GM23338 (cell line): ENCODE results near the gene CD2. TPM values are rescaled to one million over a fixed set of nuclear protein-coding genes. Genes with fewer than 3 reads are reported as not detected.

ENCODE experiments used
- ATAC-seq: fragments of 200-7000 bp; cut with Tn5 transposase; 3 replicates; pipeline ENCODE4 v1.9.1; 2020
- DNase-seq: peaks from one replicate; pipeline ENCODE4 v3.0.0-alpha.2; 2015; ENCODE audit warnings: low spot score
- H2AFZ ChIP-seq: fragments of 200-600 bp; sonication (generic); 2 replicates; pipeline ENCODE4 v1.8.0; 2016; ENCODE audit warnings: antibody characterized with exemption, mild to moderate bottlenecking, moderate library complexity
- H3F3A ChIP-seq: fragments of 200-600 bp; sonication (generic); replicated peaks from 2 replicates; pipeline ENCODE4 v1.8.0; 2017; ENCODE audit warnings: antibody characterized with exemption, mixed run types, low read depth
- H3K27ac ChIP-seq: fragments of 200-600 bp; sonication (generic); 2 replicates; pipeline ENCODE4 v1.6.1; 2016; ENCODE audit warnings: low read depth
- H3K27me3 ChIP-seq: fragments of 200-600 bp; sonication (generic); 2 replicates; pipeline ENCODE4 v1.8.0; 2016; ENCODE audit warnings: mild to moderate bottlenecking, mixed run types, moderate library complexity; ENCODE audit not compliant: insufficient read depth
- H3K36me3 ChIP-seq: fragments of 200-600 bp; sonication (generic); 2 replicates; pipeline ENCODE4 v1.8.0; 2016; ENCODE audit warnings: mild to moderate bottlenecking; ENCODE audit not compliant: insufficient read depth
- H3K4me1 ChIP-seq: fragments of 200-600 bp; sonication (generic); 2 replicates; pipeline ENCODE4 v1.8.0; 2016; ENCODE audit warnings: mild to moderate bottlenecking, moderate library complexity; ENCODE audit not compliant: insufficient read depth
- H3K4me2 ChIP-seq: fragments of 200-600 bp; sonication (generic); 2 replicates; pipeline ENCODE4 v1.7.1; 2017; ENCODE audit warnings: mixed run types
- H3K4me3 ChIP-seq: fragments of 200-600 bp; sonication (generic); 2 replicates; pipeline ENCODE4 v1.6.1; 2016; ENCODE audit warnings: mixed run types
- H3K79me2 ChIP-seq: fragments of 200-600 bp; sonication (generic); replicated peaks from 2 replicates; pipeline ENCODE4 v1.8.0; 2017; ENCODE audit warnings: mild to moderate bottlenecking; ENCODE audit not compliant: insufficient read depth
- H3K9me2 ChIP-seq: fragments of 200-600 bp; sonication (generic); 2 replicates; pipeline ENCODE4 v1.8.0; 2017; ENCODE audit not compliant: insufficient read depth
- H4K20me1 ChIP-seq: fragments of 200-600 bp; sonication (generic); replicated peaks from 2 replicates; pipeline ENCODE4 v1.8.0; 2017; ENCODE audit warnings: mild to moderate bottlenecking; ENCODE audit not compliant: insufficient read depth
- H3K27ac Mint-ChIP-seq: 2 replicates; pipeline ENCODE4 v1.8.0; 2020; ENCODE audit warnings: inconsistent platforms, mild to moderate bottlenecking, moderate library complexity, mixed read lengths
- H3K27me3 Mint-ChIP-seq: 3 replicates; pipeline ENCODE4 v1.8.0; 2022; ENCODE audit warnings: low read depth, mild to moderate bottlenecking, moderate library complexity, mixed read lengths, inconsistent platforms; ENCODE audit not compliant: insufficient read depth, poor library complexity
- H3K36me3 Mint-ChIP-seq: 3 replicates; pipeline ENCODE4 v1.8.0; 2021; ENCODE audit warnings: low read depth, mild to moderate bottlenecking, inconsistent platforms, moderate library complexity, mixed read lengths
- H3K4me1 Mint-ChIP-seq: 3 replicates; pipeline ENCODE4 v1.8.0; 2020; ENCODE audit warnings: mild to moderate bottlenecking, inconsistent platforms, mixed read lengths
- H3K4me3 Mint-ChIP-seq: 3 replicates; pipeline ENCODE4 v1.8.0; 2021; ENCODE audit warnings: moderate library complexity, mild to moderate bottlenecking, inconsistent platforms, mixed read lengths
- H3K9me3 Mint-ChIP-seq: 3 replicates; pipeline ENCODE4 v1.8.0; 2020; ENCODE audit warnings: moderate library complexity, mild to moderate bottlenecking, inconsistent platforms, mixed read lengths
- CREB1 ChIP-seq: fragments of 250-450 bp; sonication (Bioruptor Pico); IDR thresholded peaks from 2 replicates; pipeline ENCODE4 v1.5.0; 2020; ENCODE audit warnings: low read depth, mild to moderate bottlenecking, moderate library complexity
- EZH2 ChIP-seq: fragments of 200-600 bp; sonication (generic); IDR thresholded peaks from one replicate; pipeline ENCODE4 v1.8.0; 2017; ENCODE audit warnings: antibody characterized with exemption, mild to moderate bottlenecking, low read depth; ENCODE audit not compliant: unreplicated experiment
- EZH2phosphoT487 ChIP-seq: fragments of 200-600 bp; sonication (generic); IDR thresholded peaks from one replicate; pipeline ENCODE4 v1.8.1; 2018; ENCODE audit warnings: antibody characterized with exemption; ENCODE audit not compliant: unreplicated experiment
- JUNB ChIP-seq: IDR thresholded peaks from one replicate; pipeline ENCODE4 v1.6.1; 2016; ENCODE audit warnings: antibody characterized with exemption; ENCODE audit not compliant: unreplicated experiment
- NANOG ChIP-seq: IDR thresholded peaks from 2 replicates; pipeline ENCODE4 v1.6.1; 2016; ENCODE audit warnings: antibody characterized with exemption, borderline replicate concordance
- POLR2AphosphoS5 ChIP-seq: IDR thresholded peaks from 2 replicates; pipeline ENCODE4 v1.6.1; 2016; ENCODE audit warnings: antibody characterized with exemption, low read depth
- STAT1 ChIP-seq: IDR thresholded peaks from one replicate; pipeline ENCODE4 v1.6.1; 2016; ENCODE audit warnings: antibody characterized with exemption; ENCODE audit not compliant: unreplicated experiment
- ZNF114 ChIP-seq: fragments of 250-450 bp; sonication (Bioruptor Pico); IDR thresholded peaks from 2 replicates; pipeline ENCODE4 v1.5.0; 2020; ENCODE audit warnings: mild to moderate bottlenecking, moderate library complexity
- ZNF331 ChIP-seq: fragments of 250-450 bp; sonication (Bioruptor Pico); IDR thresholded peaks from 2 replicates; pipeline ENCODE4 v1.5.0; 2020; ENCODE audit warnings: low read depth, mild to moderate bottlenecking, moderate library complexity
- polyA plus RNA-seq: library from polyadenylated mRNA; unstranded; fragments of >200 nt; fragmentation: Nextera tagmentation; extraction: Ambion mirVana; gene quantifications from 2 replicates; pipeline ENCODE4 v1.2.1, GENCODE V29; 2016
- total RNA-seq: library from RNA; depleted of rRNA; stranded (reverse); fragments of >200 nt; shearing (Covaris generic); gene quantifications from 2 replicates; pipeline ENCODE4 v1.2.3, GENCODE V29; 2014
- TF ChIP-seq, protein P1 (sequence below), 2 experiments: fragments of 200-600 bp in 1 of 2; sonication (generic) in 1 of 2; conservative IDR thresholded peaks; 2 replicates each; pipeline versions ENCODE4 v1.5.1 to v1.6.1; 2016 to 2017; ENCODE audit warnings: antibody characterized with exemption in 2 of 2, low read depth in 2 of 2, mild to moderate bottlenecking in 2 of 2, moderate library complexity in 1 of 2
- TF ChIP-seq, protein P2 (sequence below): IDR thresholded peaks from one replicate; pipeline ENCODE4 v1.6.1; 2018; ENCODE audit warnings: antibody characterized with exemption; ENCODE audit not compliant: unreplicated experiment
- TF ChIP-seq, protein P3 (sequence below): fragments of 250-450 bp; sonication (Bioruptor Pico); IDR thresholded peaks from 2 replicates; pipeline ENCODE4 v1.5.0; 2020; ENCODE audit warnings: mild to moderate bottlenecking, moderate library complexity
- TF ChIP-seq, protein P4 (sequence below): IDR thresholded peaks from 2 replicates; pipeline ENCODE4 v1.6.1; 2016; ENCODE audit warnings: antibody characterized with exemption

CD2 gene
- total and polyA plus RNA-seq, 2 experiments from 2014 or later = not detected

DNA sequence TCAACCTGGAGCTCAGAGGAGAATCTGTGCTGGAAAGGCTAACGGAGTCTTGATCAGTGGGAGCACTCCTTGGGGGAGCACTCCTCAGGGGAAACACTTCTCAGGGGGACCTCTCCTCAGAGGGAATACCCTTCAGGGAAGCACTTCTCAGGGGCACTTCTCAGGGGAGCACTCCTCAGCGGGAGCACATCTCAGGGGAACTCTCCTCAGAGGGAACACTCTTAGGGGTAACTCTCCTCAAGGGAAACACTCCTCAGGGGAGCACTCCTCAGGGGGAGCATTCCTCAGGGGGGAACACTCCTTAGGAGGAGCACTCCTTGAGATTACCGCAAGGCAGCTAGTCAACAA, 41.2 kb downstream of the CD2 start:
- H3F3A ChIP-seq = no peaks in the 10 kb centered on the region
- Mint-ChIP-seq H3K27me3 (peaks cover 2% of the 10 kb centered on the region), H3K4me1 (peaks cover 12% of the 10 kb centered on the region), H3K27ac (no peak overlapping the region), H3K9me3 (peaks cover 2% of the 10 kb centered on the region; the same call in 2 of the 3 replicates), H3K36me3 (no peaks in the 10 kb centered on the region), H3K4me3 (no peak overlapping the region)
- H3K9me2 ChIP-seq = peaks cover 19% of the 10 kb centered on the region
- H3K4me2 ChIP-seq = no peak overlapping the region
- H3K36me3 ChIP-seq = 0 out of 2 replicates have a peak, but pooled peaks cover 4% of the 10 kb centered on the region
- H3K4me1 ChIP-seq = peaks cover 8% of the 10 kb centered on the region; the same call in 1 of the 2 replicates
- H3K27me3 ChIP-seq = no peaks in the 10 kb centered on the region
- no peaks in the 10 kb centered on the region for H3K79me2 ChIP-seq
- ATAC-seq (no peak), DNase-seq (no peak)
- no peaks in the 10 kb centered on the region for H4K20me1 ChIP-seq
- no peak overlapping the region for H3K4me3 ChIP-seq
- TF ChIP-seq JUNB = no peak
- TF ChIP-seq EZH2 = no peak
- TF ChIP-seq ZNF331 (CRISPR knock-in tag) = no peak
- TF ChIP-seq NANOG = no peak
- no peak for TF ChIP-seq ZNF114 (CRISPR knock-in tag)
- TF ChIP-seq, protein P1, sequence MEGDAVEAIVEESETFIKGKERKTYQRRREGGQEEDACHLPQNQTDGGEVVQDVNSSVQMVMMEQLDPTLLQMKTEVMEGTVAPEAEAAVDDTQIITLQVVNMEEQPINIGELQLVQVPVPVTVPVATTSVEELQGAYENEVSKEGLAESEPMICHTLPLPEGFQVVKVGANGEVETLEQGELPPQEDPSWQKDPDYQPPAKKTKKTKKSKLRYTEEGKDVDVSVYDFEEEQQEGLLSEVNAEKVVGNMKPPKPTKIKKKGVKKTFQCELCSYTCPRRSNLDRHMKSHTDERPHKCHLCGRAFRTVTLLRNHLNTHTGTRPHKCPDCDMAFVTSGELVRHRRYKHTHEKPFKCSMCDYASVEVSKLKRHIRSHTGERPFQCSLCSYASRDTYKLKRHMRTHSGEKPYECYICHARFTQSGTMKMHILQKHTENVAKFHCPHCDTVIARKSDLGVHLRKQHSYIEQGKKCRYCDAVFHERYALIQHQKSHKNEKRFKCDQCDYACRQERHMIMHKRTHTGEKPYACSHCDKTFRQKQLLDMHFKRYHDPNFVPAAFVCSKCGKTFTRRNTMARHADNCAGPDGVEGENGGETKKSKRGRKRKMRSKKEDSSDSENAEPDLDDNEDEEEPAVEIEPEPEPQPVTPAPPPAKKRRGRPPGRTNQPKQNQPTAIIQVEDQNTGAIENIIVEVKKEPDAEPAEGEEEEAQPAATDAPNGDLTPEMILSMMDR (conservative IDR thresholded peaks at IDR 0.05; ENCODE audit: low read depth in 2 of 2) = no peak
- TF ChIP-seq, protein P2, sequence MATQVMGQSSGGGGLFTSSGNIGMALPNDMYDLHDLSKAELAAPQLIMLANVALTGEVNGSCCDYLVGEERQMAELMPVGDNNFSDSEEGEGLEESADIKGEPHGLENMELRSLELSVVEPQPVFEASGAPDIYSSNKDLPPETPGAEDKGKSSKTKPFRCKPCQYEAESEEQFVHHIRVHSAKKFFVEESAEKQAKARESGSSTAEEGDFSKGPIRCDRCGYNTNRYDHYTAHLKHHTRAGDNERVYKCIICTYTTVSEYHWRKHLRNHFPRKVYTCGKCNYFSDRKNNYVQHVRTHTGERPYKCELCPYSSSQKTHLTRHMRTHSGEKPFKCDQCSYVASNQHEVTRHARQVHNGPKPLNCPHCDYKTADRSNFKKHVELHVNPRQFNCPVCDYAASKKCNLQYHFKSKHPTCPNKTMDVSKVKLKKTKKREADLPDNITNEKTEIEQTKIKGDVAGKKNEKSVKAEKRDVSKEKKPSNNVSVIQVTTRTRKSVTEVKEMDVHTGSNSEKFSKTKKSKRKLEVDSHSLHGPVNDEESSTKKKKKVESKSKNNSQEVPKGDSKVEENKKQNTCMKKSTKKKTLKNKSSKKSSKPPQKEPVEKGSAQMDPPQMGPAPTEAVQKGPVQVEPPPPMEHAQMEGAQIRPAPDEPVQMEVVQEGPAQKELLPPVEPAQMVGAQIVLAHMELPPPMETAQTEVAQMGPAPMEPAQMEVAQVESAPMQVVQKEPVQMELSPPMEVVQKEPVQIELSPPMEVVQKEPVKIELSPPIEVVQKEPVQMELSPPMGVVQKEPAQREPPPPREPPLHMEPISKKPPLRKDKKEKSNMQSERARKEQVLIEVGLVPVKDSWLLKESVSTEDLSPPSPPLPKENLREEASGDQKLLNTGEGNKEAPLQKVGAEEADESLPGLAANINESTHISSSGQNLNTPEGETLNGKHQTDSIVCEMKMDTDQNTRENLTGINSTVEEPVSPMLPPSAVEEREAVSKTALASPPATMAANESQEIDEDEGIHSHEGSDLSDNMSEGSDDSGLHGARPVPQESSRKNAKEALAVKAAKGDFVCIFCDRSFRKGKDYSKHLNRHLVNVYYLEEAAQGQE = no peak
- TF ChIP-seq, protein P3, sequence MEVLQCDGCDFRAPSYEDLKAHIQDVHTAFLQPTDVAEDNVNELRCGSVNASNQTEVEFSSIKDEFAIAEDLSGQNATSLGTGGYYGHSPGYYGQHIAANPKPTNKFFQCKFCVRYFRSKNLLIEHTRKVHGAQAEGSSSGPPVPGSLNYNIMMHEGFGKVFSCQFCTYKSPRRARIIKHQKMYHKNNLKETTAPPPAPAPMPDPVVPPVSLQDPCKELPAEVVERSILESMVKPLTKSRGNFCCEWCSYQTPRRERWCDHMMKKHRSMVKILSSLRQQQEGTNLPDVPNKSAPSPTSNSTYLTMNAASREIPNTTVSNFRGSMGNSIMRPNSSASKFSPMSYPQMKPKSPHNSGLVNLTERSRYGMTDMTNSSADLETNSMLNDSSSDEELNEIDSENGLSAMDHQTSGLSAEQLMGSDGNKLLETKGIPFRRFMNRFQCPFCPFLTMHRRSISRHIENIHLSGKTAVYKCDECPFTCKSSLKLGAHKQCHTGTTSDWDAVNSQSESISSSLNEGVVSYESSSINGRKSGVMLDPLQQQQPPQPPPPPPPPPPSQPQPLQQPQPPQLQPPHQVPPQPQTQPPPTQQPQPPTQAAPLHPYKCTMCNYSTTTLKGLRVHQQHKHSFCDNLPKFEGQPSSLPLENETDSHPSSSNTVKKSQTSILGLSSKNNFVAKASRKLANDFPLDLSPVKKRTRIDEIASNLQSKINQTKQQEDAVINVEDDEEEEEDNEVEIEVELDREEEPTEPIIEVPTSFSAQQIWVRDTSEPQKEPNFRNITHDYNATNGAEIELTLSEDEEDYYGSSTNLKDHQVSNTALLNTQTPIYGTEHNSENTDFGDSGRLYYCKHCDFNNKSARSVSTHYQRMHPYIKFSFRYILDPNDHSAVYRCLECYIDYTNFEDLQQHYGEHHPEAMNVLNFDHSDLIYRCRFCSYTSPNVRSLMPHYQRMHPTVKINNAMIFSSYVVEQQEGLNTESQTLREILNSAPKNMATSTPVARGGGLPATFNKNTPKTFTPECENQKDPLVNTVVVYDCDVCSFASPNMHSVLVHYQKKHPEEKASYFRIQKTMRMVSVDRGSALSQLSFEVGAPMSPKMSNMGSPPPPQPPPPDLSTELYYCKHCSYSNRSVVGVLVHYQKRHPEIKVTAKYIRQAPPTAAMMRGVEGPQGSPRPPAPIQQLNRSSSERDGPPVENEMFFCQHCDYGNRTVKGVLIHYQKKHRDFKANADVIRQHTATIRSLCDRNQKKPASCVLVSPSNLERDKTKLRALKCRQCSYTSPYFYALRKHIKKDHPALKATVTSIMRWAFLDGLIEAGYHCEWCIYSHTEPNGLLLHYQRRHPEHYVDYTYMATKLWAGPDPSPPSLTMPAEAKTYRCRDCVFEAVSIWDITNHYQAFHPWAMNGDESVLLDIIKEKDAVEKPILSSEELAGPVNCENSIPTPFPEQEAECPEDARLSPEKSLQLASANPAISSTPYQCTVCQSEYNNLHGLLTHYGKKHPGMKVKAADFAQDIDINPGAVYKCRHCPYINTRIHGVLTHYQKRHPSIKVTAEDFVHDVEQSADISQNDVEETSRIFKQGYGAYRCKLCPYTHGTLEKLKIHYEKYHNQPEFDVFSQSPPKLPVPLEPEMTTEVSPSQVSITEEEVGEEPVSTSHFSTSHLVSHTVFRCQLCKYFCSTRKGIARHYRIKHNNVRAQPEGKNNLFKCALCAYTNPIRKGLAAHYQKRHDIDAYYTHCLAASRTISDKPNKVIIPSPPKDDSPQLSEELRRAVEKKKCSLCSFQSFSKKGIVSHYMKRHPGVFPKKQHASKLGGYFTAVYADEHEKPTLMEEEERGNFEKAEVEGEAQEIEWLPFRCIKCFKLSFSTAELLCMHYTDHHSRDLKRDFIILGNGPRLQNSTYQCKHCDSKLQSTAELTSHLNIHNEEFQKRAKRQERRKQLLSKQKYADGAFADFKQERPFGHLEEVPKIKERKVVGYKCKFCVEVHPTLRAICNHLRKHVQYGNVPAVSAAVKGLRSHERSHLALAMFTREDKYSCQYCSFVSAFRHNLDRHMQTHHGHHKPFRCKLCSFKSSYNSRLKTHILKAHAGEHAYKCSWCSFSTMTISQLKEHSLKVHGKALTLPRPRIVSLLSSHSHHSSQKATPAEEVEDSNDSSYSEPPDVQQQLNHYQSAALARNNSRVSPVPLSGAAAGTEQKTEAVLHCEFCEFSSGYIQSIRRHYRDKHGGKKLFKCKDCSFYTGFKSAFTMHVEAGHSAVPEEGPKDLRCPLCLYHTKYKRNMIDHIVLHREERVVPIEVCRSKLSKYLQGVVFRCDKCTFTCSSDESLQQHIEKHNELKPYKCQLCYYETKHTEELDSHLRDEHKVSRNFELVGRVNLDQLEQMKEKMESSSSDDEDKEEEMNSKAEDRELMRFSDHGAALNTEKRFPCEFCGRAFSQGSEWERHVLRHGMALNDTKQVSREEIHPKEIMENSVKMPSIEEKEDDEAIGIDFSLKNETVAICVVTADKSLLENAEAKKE (CRISPR knock-in tag) = no peak
- TF ChIP-seq STAT1 = no peak
- TF ChIP-seq EZH2phosphoT487 = no peak
- no peak for TF ChIP-seq POLR2AphosphoS5
- TF ChIP-seq, protein P4, sequence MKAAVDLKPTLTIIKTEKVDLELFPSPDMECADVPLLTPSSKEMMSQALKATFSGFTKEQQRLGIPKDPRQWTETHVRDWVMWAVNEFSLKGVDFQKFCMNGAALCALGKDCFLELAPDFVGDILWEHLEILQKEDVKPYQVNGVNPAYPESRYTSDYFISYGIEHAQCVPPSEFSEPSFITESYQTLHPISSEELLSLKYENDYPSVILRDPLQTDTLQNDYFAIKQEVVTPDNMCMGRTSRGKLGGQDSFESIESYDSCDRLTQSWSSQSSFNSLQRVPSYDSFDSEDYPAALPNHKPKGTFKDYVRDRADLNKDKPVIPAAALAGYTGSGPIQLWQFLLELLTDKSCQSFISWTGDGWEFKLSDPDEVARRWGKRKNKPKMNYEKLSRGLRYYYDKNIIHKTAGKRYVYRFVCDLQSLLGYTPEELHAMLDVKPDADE = no peak
- no peak for TF ChIP-seq CREB1 (CRISPR knock-in tag)
- no peak overlapping the region for H3K27ac ChIP-seq
- no peak overlapping the region for H2AFZ ChIP-seq
